GM06990 (cell line): Measurements from ENCODE around the gene RBP7.

Experiments used
- DNase-seq: peaks from one replicate; pipeline ENCODE4 v3.0.0-alpha.2; 2011; ENCODE audit not compliant: insufficient read length; ENCODE audit errors: extremely low read depth
- H3K27me3 ChIP-seq: replicated peaks from 2 replicates; pipeline ENCODE4 v1.6.0; 2011; ENCODE audit warnings: low read length; ENCODE audit not compliant: control insufficient read depth, insufficient read depth
- H3K36me3 ChIP-seq: 2 replicates; pipeline ENCODE4 v1.5.1; 2011; ENCODE audit warnings: low read length; ENCODE audit not compliant: control insufficient read depth, insufficient read depth
- H3K4me3 ChIP-seq: replicated peaks from 2 replicates; pipeline ENCODE4 v1.5.1; 2011; ENCODE audit warnings: low read depth, mild to moderate bottlenecking, control low read depth, low read length
- TF ChIP-seq, protein P1 (sequence below): IDR thresholded peaks from 2 replicates; pipeline ENCODE4 v1.5.1; 2011; ENCODE audit warnings: low read length, control low read depth, mild to moderate bottlenecking, inconsistent platforms; ENCODE audit not compliant: insufficient read depth, poor library complexity, severe bottlenecking

The RBP7 gene

GRCh38 chr1:9985001-9985400 is 12.0 kb upstream of the RBP7 start:
- no peak overlapping the region for H3K4me3 ChIP-seq
- no peaks in the 10 kb centered on the region for H3K27me3 ChIP-seq
- TF ChIP-seq, protein P1, sequence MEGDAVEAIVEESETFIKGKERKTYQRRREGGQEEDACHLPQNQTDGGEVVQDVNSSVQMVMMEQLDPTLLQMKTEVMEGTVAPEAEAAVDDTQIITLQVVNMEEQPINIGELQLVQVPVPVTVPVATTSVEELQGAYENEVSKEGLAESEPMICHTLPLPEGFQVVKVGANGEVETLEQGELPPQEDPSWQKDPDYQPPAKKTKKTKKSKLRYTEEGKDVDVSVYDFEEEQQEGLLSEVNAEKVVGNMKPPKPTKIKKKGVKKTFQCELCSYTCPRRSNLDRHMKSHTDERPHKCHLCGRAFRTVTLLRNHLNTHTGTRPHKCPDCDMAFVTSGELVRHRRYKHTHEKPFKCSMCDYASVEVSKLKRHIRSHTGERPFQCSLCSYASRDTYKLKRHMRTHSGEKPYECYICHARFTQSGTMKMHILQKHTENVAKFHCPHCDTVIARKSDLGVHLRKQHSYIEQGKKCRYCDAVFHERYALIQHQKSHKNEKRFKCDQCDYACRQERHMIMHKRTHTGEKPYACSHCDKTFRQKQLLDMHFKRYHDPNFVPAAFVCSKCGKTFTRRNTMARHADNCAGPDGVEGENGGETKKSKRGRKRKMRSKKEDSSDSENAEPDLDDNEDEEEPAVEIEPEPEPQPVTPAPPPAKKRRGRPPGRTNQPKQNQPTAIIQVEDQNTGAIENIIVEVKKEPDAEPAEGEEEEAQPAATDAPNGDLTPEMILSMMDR: no peak
- H3K36me3 ChIP-seq: peaks cover 2% of the 10 kb centered on the region
- DNase-seq: no peak

DNA sequence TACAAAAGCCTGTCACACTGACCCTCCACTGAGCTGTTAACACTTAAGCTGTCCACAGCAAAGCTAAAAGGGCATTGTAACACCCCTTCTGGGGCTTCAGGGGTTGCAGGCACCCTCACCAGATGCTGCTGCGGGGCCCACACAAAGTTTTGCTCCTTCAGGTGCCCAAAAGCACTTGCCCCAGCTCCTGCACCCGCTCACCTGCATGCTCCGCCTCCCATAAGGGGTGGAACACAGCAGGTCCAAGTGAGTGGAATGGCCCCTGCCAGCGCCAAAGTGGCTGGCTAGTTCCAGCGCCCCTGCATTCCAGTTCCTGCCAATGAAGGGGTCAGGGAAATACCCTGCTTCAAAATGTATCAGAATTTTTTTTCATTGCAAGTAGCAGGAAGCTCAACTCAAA is 7.3 kb upstream of the RBP7 start:
- Histone ChIP-seq H3K27me3 (no peaks in the 10 kb centered on the region), H3K4me3 (no peak overlapping the region), H3K36me3 (no peaks in the 10 kb centered on the region; the same call in 1 of the 2 replicates)
- TF ChIP-seq, protein P1: no peak
- DNase-seq: no peak

- DNase-seq: no peak
- no peaks in the 10 kb centered on the region for H3K36me3 ChIP-seq
- H3K27me3 ChIP-seq: no peaks in the 10 kb centered on the region
- TF ChIP-seq, protein P1: no peak
- H3K4me3 ChIP-seq: no peak overlapping the region
Measured at GRCh38 chr1:9990944-9991343, 6.1 kb upstream of the RBP7 start.

- Histone ChIP-seq H3K4me3 (no peak overlapping the region), H3K36me3 (no peaks in the 10 kb centered on the region), H3K27me3 (no peaks in the 10 kb centered on the region)
- TF ChIP-seq, protein P1: no peak
- no peak for DNase-seq
Measured at GRCh38 chr1:9992910-9993309, 4.1 kb upstream of the RBP7 start.

- Histone ChIP-seq H3K36me3 (no peaks in the 10 kb centered on the region), H3K27me3 (no peaks in the 10 kb centered on the region), H3K4me3 (no peak overlapping the region)
- TF ChIP-seq, protein P1: no peak
- no peak for DNase-seq
Measured at GRCh38 chr1:9993561-9994075, 3.4 kb upstream of the RBP7 start.
